Activated naive CD8-positive, alpha-beta T cell (primary cell): Measurements from ENCODE around the gene GAB2.
A peak's percentile ranks its signal among the peaks of the same experiment; 100 is the strongest.

Experiments
- H3K27ac Mint-ChIP-seq: one replicate; pipeline ENCODE4 v1.8.0; 2021; ENCODE audit warnings: mixed read lengths
- H3K27me3 Mint-ChIP-seq: one replicate; pipeline ENCODE4 v1.8.0; 2021; ENCODE audit warnings: mixed read lengths
- H3K36me3 Mint-ChIP-seq: one replicate; pipeline ENCODE4 v1.8.0; 2021; ENCODE audit warnings: mixed read lengths
- H3K4me1 Mint-ChIP-seq: one replicate; pipeline ENCODE4 v1.8.0; 2021; ENCODE audit warnings: low read depth, mixed read lengths
- H3K4me3 Mint-ChIP-seq: one replicate; pipeline ENCODE4 v1.8.0; 2021; ENCODE audit warnings: mild to moderate bottlenecking, mixed read lengths
- H3K9me3 Mint-ChIP-seq: one replicate; pipeline ENCODE4 v1.8.0; 2021; ENCODE audit warnings: low read depth, mixed read lengths

Gene GAB2

DNA sequence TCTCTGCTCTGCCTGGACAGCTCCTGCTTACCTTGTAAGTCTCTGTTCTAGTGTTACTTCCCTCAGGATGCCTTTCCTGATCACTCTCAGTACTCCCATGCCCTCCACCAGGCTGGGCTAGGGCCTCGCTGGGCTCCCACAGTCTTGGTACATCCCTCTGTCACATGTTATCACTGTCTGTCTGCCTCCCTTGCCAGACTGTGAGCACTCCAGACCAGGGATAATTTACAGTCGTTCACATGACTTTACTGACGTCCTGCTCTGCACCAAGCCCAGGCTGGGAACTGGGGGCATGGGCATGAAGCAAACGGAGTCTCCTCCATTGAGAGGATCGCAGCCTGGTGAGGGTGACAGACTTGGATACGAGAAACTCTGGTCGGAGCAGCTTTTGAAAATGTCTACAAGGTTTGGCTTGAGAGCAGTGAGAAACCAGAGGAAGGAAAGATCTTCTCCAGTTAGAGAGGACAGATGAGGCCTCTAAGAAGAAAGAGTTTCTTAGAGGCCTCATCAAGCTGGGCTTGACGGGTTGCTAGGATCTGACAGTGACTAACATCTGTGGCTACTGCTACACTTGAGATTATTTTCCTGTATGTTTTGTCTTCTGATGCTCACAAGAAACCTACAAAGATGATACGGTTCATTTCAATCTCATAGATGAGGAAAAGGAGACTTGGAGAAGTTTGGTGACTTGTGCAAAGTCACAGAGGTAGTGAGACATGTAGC, 216.4 kb downstream of the GAB2 start:
- H3K9me3 Mint-ChIP-seq = no peaks in the 10 kb centered on the region
- H3K36me3 Mint-ChIP-seq = peaks cover 10% of the 10 kb centered on the region
- peak overlapping the region; percentile 50 for H3K4me3 Mint-ChIP-seq
- no peaks in the 10 kb centered on the region for H3K27me3 Mint-ChIP-seq
- H3K4me1 Mint-ChIP-seq = peaks cover 43% of the 10 kb centered on the region
- peak overlapping the region; percentile 64 for H3K27ac Mint-ChIP-seq

DNA sequence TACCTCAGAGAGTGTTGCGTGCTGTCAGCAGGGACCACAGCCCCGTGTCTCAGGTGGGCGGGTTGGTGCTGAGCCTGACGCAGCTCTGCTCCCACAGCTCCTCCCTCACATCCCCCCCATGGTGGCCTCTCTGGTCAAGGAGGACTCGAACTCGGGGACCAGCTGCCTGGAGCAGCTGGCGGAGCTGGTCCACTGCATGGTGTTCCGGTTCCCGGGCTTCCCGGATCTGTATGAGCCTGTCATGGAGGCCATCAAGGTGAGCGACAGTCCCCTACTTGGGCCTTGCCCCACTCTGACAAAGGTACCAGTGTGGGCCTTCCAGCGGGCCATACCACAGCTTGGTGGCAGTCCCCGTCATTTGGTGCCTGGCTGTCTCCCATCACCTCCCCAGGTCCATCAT, 217.1 kb downstream of the GAB2 start:
- Mint-ChIP-seq H3K9me3 (no peaks in the 10 kb centered on the region), H3K27ac (no peak overlapping the region), H3K27me3 (no peaks in the 10 kb centered on the region), H3K4me1 (peaks cover 42% of the 10 kb centered on the region), H3K4me3 (no peak overlapping the region), H3K36me3 (peaks cover 12% of the 10 kb centered on the region)

DNA sequence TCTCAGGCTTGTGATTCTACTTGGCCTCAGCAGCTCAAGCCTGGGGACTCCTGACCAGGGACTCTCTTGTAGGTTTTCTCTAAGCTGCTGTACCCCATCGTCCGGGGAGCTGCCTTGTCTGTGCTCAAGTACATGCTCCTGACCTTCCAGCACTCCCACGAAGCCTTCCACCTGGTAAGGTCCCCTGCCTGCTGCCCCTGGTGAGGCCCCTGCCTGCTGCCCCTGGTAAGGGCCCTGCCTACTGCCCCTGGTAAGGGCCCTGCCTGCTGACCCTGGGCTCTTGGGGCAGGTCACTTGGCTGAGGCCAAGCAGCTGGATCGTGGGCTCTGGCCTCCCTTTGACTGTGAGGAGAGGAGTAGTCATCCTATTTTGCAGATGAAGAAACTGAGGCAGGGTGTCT, 217.6 kb downstream of the GAB2 start:
- Mint-ChIP-seq H3K27me3 (no peaks in the 10 kb centered on the region), H3K4me3 (no peak overlapping the region), H3K27ac (no peak overlapping the region), H3K4me1 (peaks cover 39% of the 10 kb centered on the region), H3K36me3 (peaks cover 12% of the 10 kb centered on the region), H3K9me3 (no peaks in the 10 kb centered on the region)

DNA sequence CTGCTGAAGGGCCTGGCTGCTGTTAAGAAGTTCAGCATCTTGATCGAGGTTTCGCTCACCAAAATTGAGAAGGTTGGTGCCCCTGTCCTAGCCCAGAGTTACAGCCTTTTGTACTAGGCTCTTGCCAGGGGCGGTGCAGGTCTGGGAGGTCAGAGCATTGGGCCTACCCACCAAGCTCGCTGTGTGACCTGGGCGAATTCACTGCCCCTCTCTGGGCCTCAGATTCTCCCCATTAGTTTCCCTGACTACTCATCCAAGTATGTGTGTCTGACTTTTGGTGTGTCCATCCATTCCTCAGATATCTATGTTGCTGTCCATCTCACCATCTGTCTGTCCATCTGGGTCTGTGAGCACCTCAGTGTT, 218.0 kb downstream of the GAB2 start:
- Mint-ChIP-seq H3K27me3 (no peaks in the 10 kb centered on the region), H3K27ac (no peak overlapping the region), H3K4me1 (peaks cover 37% of the 10 kb centered on the region), H3K9me3 (no peaks in the 10 kb centered on the region), H3K36me3 (peaks cover 12% of the 10 kb centered on the region), H3K4me3 (no peak overlapping the region)

DNA sequence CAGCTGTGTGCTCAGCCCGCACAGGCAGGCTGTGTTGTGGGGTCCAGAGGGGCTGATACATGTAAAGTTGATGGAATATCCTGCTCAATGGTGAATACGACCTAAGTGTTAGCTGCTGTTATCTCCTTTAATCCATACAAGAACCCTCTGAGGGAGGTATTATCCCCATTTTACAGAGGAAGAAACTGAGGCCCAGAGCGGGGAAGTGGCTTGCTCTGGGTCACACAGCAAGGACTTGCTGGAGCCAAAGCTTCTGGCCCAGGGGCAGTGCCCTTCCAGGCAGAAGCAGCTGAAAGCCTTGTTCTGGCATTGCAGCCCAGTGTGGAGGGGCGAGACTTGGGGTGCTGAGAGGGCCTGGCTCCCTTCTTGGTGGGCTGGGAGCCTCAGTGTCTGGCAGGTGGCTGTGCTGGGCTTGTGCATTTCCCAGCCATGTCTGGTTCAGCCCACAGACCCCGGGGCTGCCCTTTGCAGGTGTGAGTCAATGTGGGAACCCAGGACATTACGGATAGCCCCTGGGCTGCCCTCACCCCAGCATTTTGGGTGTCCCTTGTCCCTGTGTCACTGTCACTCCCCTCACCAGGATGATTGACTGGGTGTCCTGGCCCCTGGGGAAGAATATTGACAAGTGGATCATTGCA, 218.5 kb downstream of the GAB2 start:
- Mint-ChIP-seq H3K4me1 (peaks cover 37% of the 10 kb centered on the region), H3K27ac (no peak overlapping the region), H3K36me3 (peaks cover 12% of the 10 kb centered on the region), H3K9me3 (no peaks in the 10 kb centered on the region), H3K4me3 (no peak overlapping the region), H3K27me3 (no peaks in the 10 kb centered on the region)

DNA sequence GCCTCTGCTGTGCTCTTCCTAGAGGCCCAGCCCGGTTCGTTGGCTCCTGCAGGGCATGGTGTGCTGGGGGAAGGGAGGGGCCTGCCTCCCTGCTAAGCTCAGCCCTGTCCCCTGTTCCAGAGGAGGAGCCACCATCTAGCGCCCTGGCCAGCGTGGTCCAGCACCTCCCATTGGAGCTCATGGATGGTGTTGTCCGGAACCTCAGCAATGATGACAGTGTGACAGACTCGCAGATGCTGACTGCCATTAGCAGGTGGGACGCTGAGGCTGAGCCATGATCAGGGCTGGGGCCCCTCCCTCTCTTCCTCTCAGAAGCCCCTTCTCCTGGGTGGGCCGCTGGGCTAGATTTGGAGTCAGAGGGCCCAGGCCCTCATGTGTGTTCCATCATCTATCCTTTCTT, 219.8 kb downstream of the GAB2 start:
- peaks cover 12% of the 10 kb centered on the region for H3K36me3 Mint-ChIP-seq
- no peak overlapping the region for H3K4me3 Mint-ChIP-seq
- no peak overlapping the region for H3K27ac Mint-ChIP-seq
- no peaks in the 10 kb centered on the region for H3K27me3 Mint-ChIP-seq
- H3K4me1 Mint-ChIP-seq = peaks cover 41% of the 10 kb centered on the region
- H3K9me3 Mint-ChIP-seq = no peaks in the 10 kb centered on the region

DNA sequence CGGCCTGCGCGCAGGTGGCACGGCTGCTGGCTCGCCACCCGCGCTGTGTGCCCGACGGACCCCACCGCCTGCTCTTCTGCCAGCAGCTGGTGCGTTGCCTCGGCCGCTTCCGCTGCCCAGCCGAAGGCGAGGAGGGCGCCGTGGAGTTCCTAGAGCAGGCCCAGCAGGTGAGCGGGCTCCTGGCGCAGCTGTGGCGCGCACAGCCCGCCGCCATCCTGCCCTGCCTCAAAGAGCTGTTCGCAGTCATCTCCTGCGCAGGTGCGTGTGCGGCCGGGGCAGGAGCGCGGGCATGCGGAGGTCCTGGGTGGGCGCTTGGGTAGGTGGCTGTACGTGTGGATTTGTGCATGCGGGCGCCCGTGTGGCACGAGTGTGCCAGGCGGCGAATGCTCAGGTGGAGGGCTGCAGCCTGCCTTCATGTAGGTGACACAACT, 220.9 kb downstream of the GAB2 start:
- Mint-ChIP-seq H3K4me3 (no peak overlapping the region), H3K36me3 (peaks cover 12% of the 10 kb centered on the region), H3K4me1 (peaks cover 35% of the 10 kb centered on the region), H3K27me3 (no peaks in the 10 kb centered on the region), H3K27ac (no peak overlapping the region), H3K9me3 (no peaks in the 10 kb centered on the region)

DNA sequence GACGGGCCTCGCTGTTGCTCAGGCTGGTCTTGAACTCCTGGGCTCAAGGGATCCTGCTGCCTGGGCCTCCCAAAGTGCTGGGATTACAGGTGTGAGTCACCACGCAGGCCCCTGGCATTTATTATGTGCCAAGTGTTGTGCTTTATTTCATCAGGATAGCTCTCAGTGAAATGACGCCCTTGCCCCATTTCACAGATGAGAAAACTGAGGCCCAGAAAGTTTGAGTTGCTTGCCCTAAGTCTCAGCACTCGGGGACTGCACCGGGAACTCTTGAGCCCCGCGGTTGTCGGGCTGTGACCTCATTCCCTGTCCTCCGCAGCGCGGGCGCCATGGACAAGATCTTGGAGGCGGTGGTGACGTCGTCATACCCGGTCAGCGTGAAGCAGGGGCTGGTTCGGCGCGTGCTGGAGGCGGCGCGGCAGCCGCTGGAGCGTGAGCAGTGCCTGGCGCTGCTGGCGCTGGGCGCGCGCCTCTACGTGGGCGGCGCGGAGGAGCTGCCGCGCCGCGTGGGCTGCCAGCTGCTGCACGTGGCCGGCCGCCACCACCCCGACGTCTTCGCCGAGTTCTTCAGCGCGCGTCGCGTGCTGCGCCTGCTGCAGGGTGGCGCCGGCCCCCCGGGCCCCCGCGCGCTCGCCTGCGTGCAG, 221.6 kb downstream of the GAB2 start:
- Mint-ChIP-seq H3K9me3 (no peaks in the 10 kb centered on the region), H3K27me3 (no peaks in the 10 kb centered on the region), H3K36me3 (peaks cover 10% of the 10 kb centered on the region), H3K4me3 (no peak overlapping the region), H3K4me1 (peaks cover 34% of the 10 kb centered on the region), H3K27ac (no peak overlapping the region)

DNA sequence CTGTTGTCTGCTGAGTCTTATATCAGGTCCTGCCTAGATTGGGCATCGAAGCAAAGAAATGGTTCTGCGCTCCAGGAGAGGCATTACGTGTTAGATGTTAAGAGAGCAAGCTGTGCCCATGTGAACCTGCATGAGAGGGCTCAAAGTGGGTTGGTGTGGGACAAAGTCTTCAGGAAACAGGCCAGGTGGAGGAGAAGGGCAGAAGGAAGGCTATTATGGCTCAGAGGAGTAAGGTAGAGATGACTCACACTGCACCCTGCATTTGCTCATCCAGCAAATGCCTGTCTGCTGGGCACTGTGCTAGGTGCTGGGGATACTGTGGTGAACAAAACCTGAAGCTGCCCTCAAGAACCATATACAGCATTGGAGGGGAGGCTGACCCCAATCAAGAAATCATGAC, 223.1 kb downstream of the GAB2 start:
- no peaks in the 10 kb centered on the region for H3K9me3 Mint-ChIP-seq
- no peak overlapping the region for H3K4me3 Mint-ChIP-seq
- H3K36me3 Mint-ChIP-seq = peaks cover 11% of the 10 kb centered on the region
- H3K27me3 Mint-ChIP-seq = no peaks in the 10 kb centered on the region
- no peak overlapping the region for H3K27ac Mint-ChIP-seq
- H3K4me1 Mint-ChIP-seq = peaks cover 47% of the 10 kb centered on the region

DNA sequence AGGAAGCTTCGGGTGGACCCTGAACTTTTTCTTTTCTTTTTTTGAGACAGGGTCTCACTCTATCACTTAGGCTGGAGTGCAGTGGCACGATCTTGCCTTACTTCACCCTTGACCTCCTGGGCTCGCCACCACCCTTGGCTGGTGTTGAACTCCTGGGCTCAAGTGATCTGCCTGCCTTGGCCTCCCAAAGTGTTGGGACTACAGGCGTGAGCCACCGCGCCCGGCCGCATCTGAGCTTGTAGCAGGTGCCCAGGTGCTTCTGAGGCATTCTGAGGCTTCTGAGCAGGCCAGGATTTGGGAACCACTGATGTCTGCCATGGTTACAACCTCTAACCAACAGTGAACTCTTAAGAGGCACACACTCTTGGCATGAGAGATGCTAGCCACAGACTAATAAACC, 223.8 kb downstream of the GAB2 start:
- peaks cover 48% of the 10 kb centered on the region for H3K4me1 Mint-ChIP-seq
- H3K27me3 Mint-ChIP-seq = no peaks in the 10 kb centered on the region
- no peak overlapping the region for H3K27ac Mint-ChIP-seq
- no peaks in the 10 kb centered on the region for H3K9me3 Mint-ChIP-seq
- H3K4me3 Mint-ChIP-seq = no peak overlapping the region
- peaks cover 10% of the 10 kb centered on the region for H3K36me3 Mint-ChIP-seq

DNA sequence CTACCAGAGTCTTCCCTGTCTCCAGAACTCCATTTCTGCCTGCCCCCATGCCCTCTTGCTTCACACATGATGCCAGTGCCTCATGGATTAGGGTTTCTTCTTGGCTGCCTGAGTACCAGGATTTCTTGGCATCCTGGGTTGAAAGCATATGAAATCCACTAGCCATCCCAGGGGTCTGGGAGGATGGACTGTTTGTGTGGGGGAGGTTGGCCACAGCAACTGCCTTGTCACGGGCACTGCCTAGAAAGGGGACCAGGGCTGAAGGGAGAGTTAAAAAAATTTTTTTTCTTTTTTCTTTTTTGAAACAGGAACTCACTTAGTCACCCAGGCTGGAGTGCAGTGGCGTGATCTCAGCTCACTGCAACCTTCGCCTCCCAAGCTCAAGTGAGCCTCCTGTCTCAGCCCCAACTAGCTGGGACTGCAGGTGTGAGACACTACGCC, 224.7 kb downstream of the GAB2 start:
- Mint-ChIP-seq H3K27ac (peak overlapping the region; percentile 41), H3K4me1 (peaks cover 48% of the 10 kb centered on the region), H3K9me3 (no peaks in the 10 kb centered on the region), H3K27me3 (no peaks in the 10 kb centered on the region), H3K4me3 (peak overlapping the region; percentile 51), H3K36me3 (peaks cover 7% of the 10 kb centered on the region)

DNA sequence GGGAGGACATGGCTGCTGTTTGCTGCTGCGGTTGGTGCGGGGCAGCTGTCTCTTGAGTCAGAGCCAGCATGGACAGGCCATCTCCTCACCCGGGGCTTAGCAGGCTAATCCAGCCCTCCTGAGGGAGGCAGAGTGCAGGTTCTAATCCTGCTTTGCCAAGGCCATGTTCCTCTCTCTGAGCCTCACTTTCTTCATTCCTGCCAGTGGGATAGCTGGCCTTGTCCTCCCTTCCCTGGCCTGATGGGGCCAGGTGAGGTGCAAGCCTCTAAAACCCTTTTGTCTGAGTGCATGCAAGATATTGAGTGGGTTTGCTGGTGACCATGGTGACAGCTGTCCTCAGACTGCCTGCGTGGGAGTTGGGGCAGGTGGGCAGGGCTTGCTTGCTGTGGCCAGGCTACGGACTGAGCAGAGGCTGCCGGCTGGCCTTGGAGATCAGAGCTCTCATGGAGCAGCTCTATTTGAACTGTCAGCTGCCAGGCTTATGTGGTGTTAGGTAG, 225.3 kb downstream of the GAB2 start:
- H3K4me3 Mint-ChIP-seq = no peak overlapping the region
- H3K9me3 Mint-ChIP-seq = no peaks in the 10 kb centered on the region
- peak overlapping the region; percentile 41 for H3K27ac Mint-ChIP-seq

DNA sequence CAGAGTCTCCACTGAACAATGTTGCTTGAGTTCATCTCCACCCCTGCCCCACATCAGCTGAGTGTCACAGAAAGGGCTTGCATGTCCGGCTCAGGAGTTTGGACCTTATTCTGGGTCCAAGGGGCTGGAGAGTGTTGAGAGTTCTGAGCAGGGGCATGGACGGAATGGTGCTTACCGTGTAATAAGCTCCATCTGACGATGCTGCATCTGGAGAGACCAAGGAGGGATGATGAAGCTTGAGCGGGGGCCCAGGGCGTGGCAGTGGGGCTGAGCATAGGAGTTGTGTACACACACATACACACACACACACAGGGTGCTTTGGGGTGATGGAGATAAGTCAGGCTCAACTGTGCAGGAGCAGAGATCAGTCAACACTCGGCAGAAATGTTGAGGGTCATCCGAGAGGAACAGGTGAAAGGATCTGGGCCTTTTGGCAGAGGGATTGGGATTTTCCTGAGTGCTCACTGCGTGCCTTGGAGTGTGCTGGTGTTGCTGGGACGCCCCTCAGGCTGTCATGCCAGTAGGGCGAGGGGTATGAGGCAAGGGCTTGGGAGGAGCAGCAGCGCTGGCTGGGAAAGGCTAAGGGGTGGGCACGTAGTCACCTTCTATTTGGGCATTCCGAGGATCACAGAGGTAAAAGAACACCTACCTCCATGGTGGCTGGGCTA, 226.6 kb downstream of the GAB2 start:
- H3K4me1 Mint-ChIP-seq = peaks cover 62% of the 10 kb centered on the region
- no peaks in the 10 kb centered on the region for H3K9me3 Mint-ChIP-seq
- peaks cover 4% of the 10 kb centered on the region for H3K36me3 Mint-ChIP-seq
- H3K27me3 Mint-ChIP-seq = no peaks in the 10 kb centered on the region
- H3K27ac Mint-ChIP-seq = peak overlapping the region; percentile 58
- peak overlapping the region; percentile 30 for H3K4me3 Mint-ChIP-seq

More for the DNA sequence above, 225.3 kb downstream of the GAB2 start:
- H3K27me3 Mint-ChIP-seq = no peaks in the 10 kb centered on the region
- peaks cover 6% of the 10 kb centered on the region for H3K36me3 Mint-ChIP-seq
- H3K4me1 Mint-ChIP-seq = peaks cover 53% of the 10 kb centered on the region

DNA sequence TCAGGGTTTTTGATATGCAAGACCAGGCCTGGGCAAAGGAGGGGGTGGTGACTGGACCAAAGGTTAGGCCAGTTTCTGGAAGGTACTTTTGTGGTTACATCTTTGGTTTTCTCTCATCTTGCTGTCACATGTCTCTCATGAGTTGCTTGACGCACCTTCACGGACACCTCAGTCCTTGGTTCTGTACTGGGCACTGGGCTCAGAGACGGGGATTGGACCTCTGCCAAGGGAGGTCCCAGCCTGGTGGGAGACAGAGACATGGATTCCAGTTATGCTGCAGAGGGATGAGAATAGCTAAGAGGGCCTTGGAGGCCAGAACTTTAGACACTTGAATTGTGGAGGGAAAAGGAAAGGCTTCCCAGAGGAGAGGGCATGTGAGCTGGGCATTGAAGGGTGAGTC, 227.2 kb downstream of the GAB2 start:
- Mint-ChIP-seq H3K4me3 (peak overlapping the region; percentile 98), H3K27ac (peak overlapping the region; percentile 34), H3K4me1 (peaks cover 65% of the 10 kb centered on the region), H3K27me3 (no peaks in the 10 kb centered on the region), H3K9me3 (no peaks in the 10 kb centered on the region), H3K36me3 (peaks cover 2% of the 10 kb centered on the region)

DNA sequence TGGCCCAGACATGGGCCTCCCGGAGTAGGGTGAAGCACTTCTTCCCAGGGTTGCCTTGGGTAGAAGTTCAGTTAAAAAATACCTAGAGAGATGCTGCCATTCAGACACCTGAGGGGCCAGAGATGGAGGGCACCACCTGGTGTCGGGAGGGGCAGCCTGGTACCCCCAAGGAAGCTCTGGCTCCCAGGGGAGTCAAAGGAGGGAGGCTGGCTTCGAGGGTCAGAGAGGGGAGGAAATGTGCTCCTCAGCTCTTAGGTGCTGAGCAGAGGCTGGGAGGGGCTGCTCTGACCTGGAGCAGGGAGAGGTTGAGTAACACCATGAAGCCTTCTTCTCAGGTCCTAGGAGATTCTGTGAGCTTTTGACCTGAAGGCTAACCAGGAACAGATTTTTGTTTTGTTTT, 227.8 kb downstream of the GAB2 start:
- peaks cover 2% of the 10 kb centered on the region for H3K36me3 Mint-ChIP-seq
- H3K4me3 Mint-ChIP-seq = peak overlapping the region; percentile 98
- H3K9me3 Mint-ChIP-seq = no peaks in the 10 kb centered on the region
- no peaks in the 10 kb centered on the region for H3K27me3 Mint-ChIP-seq
- H3K4me1 Mint-ChIP-seq = peaks cover 65% of the 10 kb centered on the region
- no peak overlapping the region for H3K27ac Mint-ChIP-seq
